Endothelial cell of umbilical vein (primary cell): ENCODE results near the gene TSFM.
"Not testable (repeated sequence)": the region's sequence is repeated elsewhere in the genome, so short reads cannot be mapped to it uniquely, and the experiment has no call there.

Experiments
- CTCF ChIP-seq, 2 donors: IDR thresholded peaks; 1 replicate in 1 of 2; 2 replicates in 1 of 2; pipeline ENCODE4 v1.5.1; 2011; ENCODE audit warnings: low read length in 2 of 2, mild to moderate bottlenecking in 2 of 2, moderate library complexity in 2 of 2, control low read depth in 1 of 2, inconsistent platforms in 1 of 2, low read depth in 1 of 2; ENCODE audit not compliant: insufficient read depth in 1 of 2; ENCODE audit errors: extremely low read depth in 1 of 2
- EZH2 ChIP-seq: IDR thresholded peaks from 2 replicates; pipeline ENCODE4 v1.6.1; 2012; ENCODE audit warnings: borderline replicate concordance, low read depth, mild to moderate bottlenecking, moderate library complexity, low read length, inconsistent platforms; ENCODE audit not compliant: severe bottlenecking
- FOS ChIP-seq: IDR thresholded peaks from 2 replicates; pipeline ENCODE4 v1.6.1; 2011; ENCODE audit warnings: mild to moderate bottlenecking, low read length, moderate library complexity, borderline replicate concordance; ENCODE audit not compliant: insufficient read depth
- GATA2 ChIP-seq: IDR thresholded peaks from 2 replicates; pipeline ENCODE4 v1.7.0; 2011; ENCODE audit warnings: low read depth, mild to moderate bottlenecking, moderate library complexity, mixed read lengths, low read length; ENCODE audit not compliant: insufficient read length, insufficient read depth
- MAX ChIP-seq: IDR thresholded peaks from 2 replicates; pipeline ENCODE4 v1.6.1; 2011; ENCODE audit not compliant: insufficient read depth, insufficient read length
- MYC ChIP-seq: IDR thresholded peaks from one replicate; pipeline ENCODE4 v1.6.1; 2011; ENCODE audit warnings: mild to moderate bottlenecking, low read depth, low read length
- POLR2A ChIP-seq: IDR thresholded peaks from 2 replicates; pipeline ENCODE4 v1.6.1; 2012; ENCODE audit warnings: low read depth, mild to moderate bottlenecking, control low read depth, low read length
- POLR2AphosphoS5 ChIP-seq: IDR thresholded peaks from 2 replicates; pipeline ENCODE4 v1.6.1; 2012; ENCODE audit warnings: low read depth, mild to moderate bottlenecking, control low read depth, low read length, moderate library complexity; ENCODE audit not compliant: insufficient read depth

GRCh38 chr12:57821015-57821414, 38.4 kb downstream of the TSFM start:
- not testable (repeated sequence) for TF ChIP-seq CTCF (IDR thresholded peaks at IDR 0.05; ENCODE audit: extremely low read depth in 1 of 2, insufficient read depth in 1 of 2, low read depth in 1 of 2, low read length in 2 of 2); EZH2; POLR2AphosphoS5; MYC; POLR2A; MAX; FOS; GATA2
